B cell (primary cell): ENCODE measurements around the gene ZDHHC21. TPM values are rescaled to one million over a fixed set of nuclear protein-coding genes. Genes with fewer than 3 reads are reported as not detected.

ENCODE experiments used
- ATAC-seq: fragments of 200-7000 bp; cut with Tn5 transposase; one replicate; pipeline ENCODE4 v1.10.0; 2021; ENCODE audit warnings: low read depth, mild to moderate bottlenecking, moderate number of reproducible peaks, moderate library complexity
- CTCF ChIA-PET: fragments of 350-600 bp; sonication (Branson Sonifier 250); formaldehyde crosslinking; loops from one replicate; lab custom pipeline; 2021; ENCODE audit warnings: antibody characterized with exemption, inconsistent platforms; lab: Charles Lee
- POLR2A ChIA-PET: fragments of 350-600 bp; sonication (Branson Sonifier 250); formaldehyde crosslinking; loops from one replicate; lab custom pipeline; 2021; ENCODE audit warnings: antibody characterized with exemption; lab: Charles Lee
- DNase-seq: peaks from one replicate; pipeline ENCODE4 v3.0.0; 2013
- H2AFZ ChIP-seq: 2 replicates; pipeline ENCODE4 v1.6.1; 2012; ENCODE audit warnings: mild to moderate bottlenecking, low read depth, low read length; ENCODE audit not compliant: insufficient read depth, poor library complexity, severe bottlenecking
- H3K27ac ChIP-seq, 2 donors: 1 replicate in 1 of 2; 2 replicates in 1 of 2; pipeline ENCODE4 v1.5.1; 2012 to 2013; ENCODE audit warnings: low read length in 2 of 2, mild to moderate bottlenecking in 2 of 2, moderate library complexity in 1 of 2
- H3K27me3 ChIP-seq, 4 experiments: fragments of 200-600 bp in 1 of 4; sonication (generic) in 1 of 4; replicated peaks in 1 of 4; 1 replicate in 2 of 4; 2 replicates in 2 of 4; pipeline versions ENCODE4 v1.6.1 to v1.7.0; 2013 to 2016; ENCODE audit warnings: low read length in 3 of 4, mild to moderate bottlenecking in 2 of 4, mixed read lengths in 1 of 4, moderate library complexity in 1 of 4; ENCODE audit not compliant: insufficient read depth in 4 of 4, control insufficient read depth in 3 of 4; ENCODE audit errors: control extremely low read depth in 1 of 4
- H3K36me3 ChIP-seq, 2 experiments: replicated peaks in 1 of 2; 1 replicate in 1 of 2; 2 replicates in 1 of 2; pipeline versions ENCODE4 v1.6.1 to v1.7.1; 2013; ENCODE audit warnings: low read length in 1 of 2; ENCODE audit not compliant: insufficient read depth in 2 of 2, control insufficient read depth in 1 of 2; ENCODE audit errors: control extremely low read depth in 1 of 2, extremely low read depth in 1 of 2
- H3K4me1 ChIP-seq, 2 donors: fragments of 200-600 bp in 1 of 2; sonication (generic) in 1 of 2; 1 replicate in 1 of 2; 2 replicates in 1 of 2; pipeline versions ENCODE4 v1.5.1 to v1.6.1; 2013 to 2017; ENCODE audit warnings: low read length in 2 of 2; ENCODE audit not compliant: control insufficient read depth in 2 of 2, insufficient read depth in 2 of 2
- H3K4me2 ChIP-seq: replicated peaks from 2 replicates; pipeline ENCODE3; 2012; ENCODE audit warnings: mild to moderate bottlenecking, low read depth, low read length; ENCODE audit not compliant: poor library complexity, severe bottlenecking
- H3K4me3 ChIP-seq, 5 experiments: fragments of 200-600 bp in 1 of 5; sonication (generic) in 1 of 5; 1 replicate in 3 of 5; 2 replicates in 2 of 5; pipeline versions ENCODE4 v1.5.1 to v1.7.0; 2011 to 2016; ENCODE audit warnings: low read length in 4 of 5, mild to moderate bottlenecking in 4 of 5, low read depth in 2 of 5, control low read depth in 1 of 5, moderate library complexity in 1 of 5; ENCODE audit not compliant: insufficient read depth in 1 of 5; ENCODE audit errors: control extremely low read depth in 1 of 5, extremely low read depth in 1 of 5
- H3K79me2 ChIP-seq: fragments of 200-600 bp; sonication (generic); one replicate; pipeline ENCODE4 v1.6.0; 2016; ENCODE audit warnings: low read length; ENCODE audit not compliant: control insufficient read depth, insufficient read depth
- H3K9ac ChIP-seq: fragments of 200-600 bp; sonication (generic); 2 replicates; pipeline ENCODE4 v1.6.1; 2017; ENCODE audit warnings: mild to moderate bottlenecking, low read length, moderate library complexity
- H3K9me3 ChIP-seq, 3 donors: one replicate each; pipeline versions ENCODE4 v1.6.1 to v1.7.1; 2013; ENCODE audit warnings: low read length in 2 of 3; ENCODE audit not compliant: control insufficient read depth in 2 of 3, insufficient read depth in 1 of 3; ENCODE audit errors: control extremely low read depth in 1 of 3
- H4K20me1 ChIP-seq: 2 replicates; pipeline ENCODE4 v1.6.0; 2012; ENCODE audit warnings: mild to moderate bottlenecking, low read length; ENCODE audit not compliant: insufficient read depth, control insufficient read depth, poor library complexity, severe bottlenecking
- H3K27ac Mint-ChIP-seq: one replicate; pipeline ENCODE4 v1.8.0; 2021; ENCODE audit warnings: mixed read lengths
- H3K27me3 Mint-ChIP-seq: one replicate; pipeline ENCODE4 v1.8.0; 2021; ENCODE audit warnings: mixed read lengths
- H3K4me1 Mint-ChIP-seq: one replicate; pipeline ENCODE4 v1.8.0; 2021; ENCODE audit warnings: mixed read lengths
- H3K4me3 Mint-ChIP-seq: one replicate; pipeline ENCODE4 v1.8.0; 2021; ENCODE audit warnings: mixed read lengths
- H3K9me3 Mint-ChIP-seq: one replicate; pipeline ENCODE4 v1.8.0; 2022; ENCODE audit warnings: mixed read lengths; ENCODE audit not compliant: insufficient read depth
- CTCF ChIP-seq: fragments of 200-600 bp; IDR thresholded peaks from one replicate; pipeline ENCODE4 v1.8.0; 2022; ENCODE audit warnings: antibody characterized with exemption, mild to moderate bottlenecking
- EZH2 ChIP-seq: IDR thresholded peaks from 2 replicates; pipeline ENCODE4 v1.6.1; 2012; ENCODE audit warnings: borderline replicate concordance, low read depth, mild to moderate bottlenecking, moderate library complexity, low read length; ENCODE audit not compliant: insufficient read depth, poor library complexity, severe bottlenecking
- WGBS: methylation state at CpG from one replicate; pipeline ENCODE4 v1.1.5; 2013; ENCODE audit warnings: missing lambda C conversion rate; ENCODE audit not compliant: insufficient coverage; 5-methylcytosine and 5-hydroxymethylcytosine counted together
- intact Hi-C: fragments of 100-400 bp; cut with micrococcal nuclease; formaldehyde crosslinking; loops from one replicate; pipeline ENCODE4 v1.10.0; 2022
- polyA plus RNA-seq: library from polyadenylated mRNA; depleted of rRNA; stranded (reverse); fragments of >200 nt; gene quantifications from 2 replicates; pipeline ENCODE4 v1.2.3, GENCODE V29; 2012
- total RNA-seq, 2 donors: library from RNA; stranded (reverse); fragments of 120-200 nt in 1 of 2; gene quantifications; 1 replicate in 1 of 2; 2 replicates in 1 of 2; pipeline versions ENCODE4 v1.2.3 to v1.2.4, GENCODE V29; 2013 to 2022

Gene ZDHHC21
- total and polyA plus RNA-seq, 2 donors (not counting 1 experiment from before 2014, with no cell fraction given), result 10.3 to 39.7 TPM

- CTCF ChIA-PET, result no interaction called here
- over 99% methylated on average over 7 of the region's 7 CpGs for WGBS
- ATAC-seq, result no peak
- Histone ChIP-seq H3K27me3 (no peaks in the 10 kb centered on the region), H4K20me1 (no peaks in the 10 kb centered on the region), H3K4me2 (no peak overlapping the region), H2AFZ (no peak overlapping the region), H3K4me3 (no peak overlapping the region), H3K79me2 (no peaks in the 10 kb centered on the region), H3K9ac (no peak overlapping the region), H3K36me3 (peaks cover 0 to 9% of the 10 kb centered on the region in 2 experiments), H3K9me3 (peaks cover 0 to 23% (median 0%) of the 10 kb centered on the region in 3 donors), H3K27ac (no peak overlapping the region), H3K4me1 (no peaks in the 10 kb centered on the region)
- POLR2A ChIA-PET, result no interaction called here
- no peaks in the 10 kb centered on the region for H3K27me3 Mint-ChIP-seq
- intact Hi-C loops, result no loop called here
- no peak overlapping the region for H3K27ac Mint-ChIP-seq
- H3K9me3 Mint-ChIP-seq, result peaks cover 6% of the 10 kb centered on the region
- H3K4me3 Mint-ChIP-seq, result no peak overlapping the region
- TF ChIP-seq CTCF (no peak), EZH2 (no peak)
- no peaks in the 10 kb centered on the region for H3K4me1 Mint-ChIP-seq
- DNase-seq, result no peak
These were observed 95.9 kb downstream of the ZDHHC21 start for GRCh38 chr9:14597171-14597799.

GRCh38 chr9:14593406-14593805 is 99.8 kb downstream of the ZDHHC21 start:
- Histone ChIP-seq H3K4me1 (no peaks in the 10 kb centered on the region), H3K79me2 (no peaks in the 10 kb centered on the region), H3K36me3 (peaks cover 0 to 9% of the 10 kb centered on the region in 2 experiments), H3K27me3 (no peaks in the 10 kb centered on the region), H3K9me3 (peaks cover 0 to 17% (median 0%) of the 10 kb centered on the region in 3 donors), H2AFZ (no peak overlapping the region), H4K20me1 (no peaks in the 10 kb centered on the region), H3K9ac (no peak overlapping the region), H3K4me3 (no peak overlapping the region), H3K27ac (no peak overlapping the region), H3K4me2 (no peak overlapping the region)
- CTCF ChIA-PET, result no interaction called here
- Mint-ChIP-seq H3K4me1 (no peaks in the 10 kb centered on the region), H3K27ac (no peak overlapping the region), H3K4me3 (no peak overlapping the region), H3K9me3 (peaks cover 4% of the 10 kb centered on the region), H3K27me3 (no peaks in the 10 kb centered on the region)
- intact Hi-C loops, result no loop called here
- TF ChIP-seq CTCF, result no peak
- TF ChIP-seq EZH2, result no peak
- POLR2A ChIA-PET, result no interaction called here
- WGBS, result 96% methylated on average over 3 of the region's 3 CpGs
- no peak for DNase-seq
- no peak for ATAC-seq
